ENCODE measurements around the gene SPEG. TPM values are rescaled to one million over a fixed set of nuclear protein-coding genes. Genes with fewer than 3 reads are reported as not detected.

SPEG gene
- total and polyA plus RNA-seq, 2 donors (not counting 3 experiments of a cell fraction or from before 2014, with no cell fraction given), result 0.84 to 3.5 TPM

DNA sequence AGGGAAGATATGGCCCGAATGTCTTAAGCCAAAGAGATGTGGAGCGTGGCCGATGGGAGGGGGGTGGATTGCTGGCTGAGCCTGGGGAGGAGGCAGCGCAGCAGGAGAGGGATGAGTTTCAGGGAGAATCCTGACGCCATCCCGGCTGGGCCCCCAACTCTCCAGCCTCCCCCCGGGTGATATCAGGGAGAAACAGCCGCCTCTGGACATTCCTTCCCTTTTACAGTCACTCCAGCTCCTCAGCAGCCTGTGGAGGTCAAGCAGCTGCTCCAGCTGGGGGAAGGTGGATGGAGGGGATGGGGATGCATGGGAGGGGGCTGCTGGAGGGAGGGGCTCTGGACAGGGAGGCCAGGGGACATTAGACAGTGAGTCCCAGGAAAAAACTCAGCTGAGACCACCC lies 26.0 kb upstream of the SPEG start:
- dilution Hi-C loops (cut with MboI; ENCODE audit: extremely low pct_ligation_motif_present, low sequenced_read_pairs), result no loop called here
- no peak overlapping the region for H3K4me3 ChIP-seq (replicated peaks in 1 of 3; ENCODE audit: insufficient read depth in 1 of 3, low read depth in 1 of 3, low read length in 3 of 3)
- peaks cover 2% of the 10 kb centered on the region for H3K4me1 ChIP-seq (ENCODE audit: control insufficient read depth, extremely low read depth, insufficient read depth, low read length)
- no peak for TF ChIP-seq MYC (IDR thresholded peaks at IDR 0.05; ENCODE audit: low read depth, low read length)
- TF ChIP-seq POLR2A (IDR thresholded peaks at IDR 0.05; ENCODE audit: low read depth, low read length), result no peak
- TF ChIP-seq JUN (IDR thresholded peaks at IDR 0.05; ENCODE audit: borderline replicate concordance, insufficient read depth, insufficient read length, low read depth), result no peak
- no peak for TF ChIP-seq EZH2 (IDR thresholded peaks at IDR 0.05; ENCODE audit: borderline replicate concordance, low read depth, low read length, severe bottlenecking)
- TF ChIP-seq FOS (IDR thresholded peaks at IDR 0.05; ENCODE audit: borderline replicate concordance, insufficient read depth, low read length), result no peak
- TF ChIP-seq, protein P1, sequence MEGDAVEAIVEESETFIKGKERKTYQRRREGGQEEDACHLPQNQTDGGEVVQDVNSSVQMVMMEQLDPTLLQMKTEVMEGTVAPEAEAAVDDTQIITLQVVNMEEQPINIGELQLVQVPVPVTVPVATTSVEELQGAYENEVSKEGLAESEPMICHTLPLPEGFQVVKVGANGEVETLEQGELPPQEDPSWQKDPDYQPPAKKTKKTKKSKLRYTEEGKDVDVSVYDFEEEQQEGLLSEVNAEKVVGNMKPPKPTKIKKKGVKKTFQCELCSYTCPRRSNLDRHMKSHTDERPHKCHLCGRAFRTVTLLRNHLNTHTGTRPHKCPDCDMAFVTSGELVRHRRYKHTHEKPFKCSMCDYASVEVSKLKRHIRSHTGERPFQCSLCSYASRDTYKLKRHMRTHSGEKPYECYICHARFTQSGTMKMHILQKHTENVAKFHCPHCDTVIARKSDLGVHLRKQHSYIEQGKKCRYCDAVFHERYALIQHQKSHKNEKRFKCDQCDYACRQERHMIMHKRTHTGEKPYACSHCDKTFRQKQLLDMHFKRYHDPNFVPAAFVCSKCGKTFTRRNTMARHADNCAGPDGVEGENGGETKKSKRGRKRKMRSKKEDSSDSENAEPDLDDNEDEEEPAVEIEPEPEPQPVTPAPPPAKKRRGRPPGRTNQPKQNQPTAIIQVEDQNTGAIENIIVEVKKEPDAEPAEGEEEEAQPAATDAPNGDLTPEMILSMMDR (IDR thresholded peaks at IDR 0.05; ENCODE audit: extremely low read depth in 1 of 2, insufficient read depth in 1 of 2, low read depth in 1 of 2, low read length in 2 of 2), result no peak
- no peak for TF ChIP-seq POLR2AphosphoS5 (IDR thresholded peaks at IDR 0.05; ENCODE audit: insufficient read depth, low read depth, low read length)
- no peak for TF ChIP-seq MAX (IDR thresholded peaks at IDR 0.05; ENCODE audit: insufficient read depth, insufficient read length)
- no peak for TF ChIP-seq GATA2 (IDR thresholded peaks at IDR 0.05; ENCODE audit: insufficient read depth, insufficient read length, low read depth, low read length)
- ChIA-PET CTCF (interaction anchor here (5.0 kb wide), 1 partner anchor 121 kb away, joined by 29 read pairs; no protein-coding TSS in a partner anchor), POLR2A (no interaction called here)
- H3K9me3 ChIP-seq (replicated peaks; ENCODE audit: control insufficient read depth, insufficient read depth, low read length), result no peaks in the 10 kb centered on the region
- FAIRE-seq (no peak), DNase-seq (ENCODE audit: low read depth, low spot score) (no peak)
- no peaks in the 10 kb centered on the region for H3K79me2 ChIP-seq (ENCODE audit: control insufficient read depth, insufficient read depth, low read length)
- no peak overlapping the region for H3K9ac ChIP-seq (replicated peaks; ENCODE audit: extremely low read depth, insufficient read depth, low read length)
- no peak overlapping the region for H2AFZ ChIP-seq (ENCODE audit: low read depth, low read length)
- no peak overlapping the region for H3K4me2 ChIP-seq (ENCODE audit: insufficient read depth, low read length)
- H3K36me3 ChIP-seq (ENCODE audit: control insufficient read depth in 2 of 2, extremely low read depth in 1 of 2, insufficient read depth in 2 of 2, low read length in 2 of 2), result no peaks in the 10 kb centered on the region
- intact Hi-C loops (cut with micrococcal nuclease), result no loop called here
- H3K27ac ChIP-seq (ENCODE audit: insufficient read depth, low read depth, low read length), result no peak overlapping the region
- no TSS peak for BruUV-seq (replicated peaks)
- H4K20me1 ChIP-seq (replicated peaks; ENCODE audit: control insufficient read depth, extremely low read depth, insufficient read depth, low read length), result no peaks in the 10 kb centered on the region
- H3K9me1 ChIP-seq (replicated peaks; ENCODE audit: control insufficient read depth, extremely low read depth, insufficient read depth, low read length), result no peaks in the 10 kb centered on the region
- peaks cover 0 to 7% of the 10 kb centered on the region in 2 experiments for H3K27me3 ChIP-seq (ENCODE audit: control insufficient read depth in 2 of 2, insufficient read depth in 2 of 2, low read length in 2 of 2)
